Measurements from ENCODE around the gene SLC12A4. TPM values are rescaled to one million over a fixed set of nuclear protein-coding genes. Genes with fewer than 3 reads are reported as not detected.

The SLC12A4 gene
- total and polyA plus RNA-seq, 2 of the 13 experiments (the other 11 are each of a cell fraction or from before 2014, with no cell fraction given): 65.1 to 84.3 TPM

GRCh38 chr16:67935402-67936123 lies 32.9 kb downstream of the SLC12A4 start (continued):
- TF ChIP-seq CTCF (CRISPR knock-in tag; IDR thresholded peaks at IDR 0.05) (peak; percentile 27), ZNF766 (CRISPR knock-in tag; IDR thresholded peaks at IDR 0.05; ENCODE audit: borderline replicate concordance) (peak; percentile 81; the same call in 1 of the 2 replicates), NFKBIZ (CRISPR knock-in tag; IDR thresholded peaks at IDR 0.05) (peak; percentile 54; the same call in 1 of the 2 replicates), ZNF570 (CRISPR knock-in tag; IDR thresholded peaks at IDR 0.05; ENCODE audit: borderline replicate concordance) (no peak; the same call in 1 of the 2 replicates), ZNF652 (CRISPR knock-in tag; IDR thresholded peaks at IDR 0.05; ENCODE audit: borderline replicate concordance, low read depth) (peak; percentile 7; the same call in 1 of the 2 replicates), BATF2 (CRISPR knock-in tag; IDR thresholded peaks at IDR 0.05) (peak; percentile 38; the same call in 1 of the 2 replicates), NFIC (IDR thresholded peaks at IDR 0.05; ENCODE audit: low read length) (no peak), CREM (IDR thresholded peaks at IDR 0.05) (peak; percentile 30; the same call in 1 of the 2 replicates), CREM (CRISPR knock-in tag; IDR thresholded peaks at IDR 0.05) (peak; percentile 25; the same call in 1 of the 2 replicates), ZIK1 (CRISPR knock-in tag; IDR thresholded peaks at IDR 0.05; ENCODE audit: borderline replicate concordance, low read depth) (peak; percentile 81; the same call in 1 of the 2 replicates), MYNN (CRISPR knock-in tag; IDR thresholded peaks at IDR 0.05; ENCODE audit: low read depth) (no peak; the same call in 1 of the 2 replicates), NFE2L2 (IDR thresholded peaks at IDR 0.05; ENCODE audit: low read length) (no peak), ZNF576 (CRISPR knock-in tag; IDR thresholded peaks at IDR 0.05) (no peak; the same call in 1 of the 2 replicates), ZFP91 (CRISPR knock-in tag; IDR thresholded peaks at IDR 0.05; ENCODE audit: borderline replicate concordance) (peak; percentile 95), SKI (IDR thresholded peaks at IDR 0.05; ENCODE audit: partially characterized antibody) (peak; percentile 29), ZNF335 (CRISPR knock-in tag; IDR thresholded peaks at IDR 0.05) (peak; percentile 88; the same call in 1 of the 2 replicates), SKIL (CRISPR knock-in tag; IDR thresholded peaks at IDR 0.05; ENCODE audit: borderline replicate concordance) (no peak; the same call in 1 of the 2 replicates), CBX2 (IDR thresholded peaks at IDR 0.05; ENCODE audit: low read depth, low read length) (no peak), CBX2 (CRISPR knock-in tag; IDR thresholded peaks at IDR 0.05; ENCODE audit: low read depth) (no peak), ZNF367 (CRISPR knock-in tag; IDR thresholded peaks at IDR 0.05; ENCODE audit: borderline replicate concordance) (peak; percentile 84; the same call in 1 of the 2 replicates), IRF9 (CRISPR knock-in tag; IDR thresholded peaks at IDR 0.05; ENCODE audit: borderline replicate concordance) (peak; percentile 79), ZNF572 (CRISPR knock-in tag; IDR thresholded peaks at IDR 0.05) (peak; percentile 87)
